ENCODE data around the gene PDZD4.

PDZD4 gene

GRCh38 chrX:153772316-153773217 is 57.8 kb downstream of the PDZD4 start:
- no peak for DNase-seq (ENCODE audit: low read depth)

GRCh38 chrX:153771415-153772315 is 58.7 kb downstream of the PDZD4 start:
- no peak for DNase-seq (ENCODE audit: low read depth)

- no peak for DNase-seq (ENCODE audit: low read depth)
These were observed 59.5 kb downstream of the PDZD4 start for GRCh38 chrX:153770601-153771414.

GRCh38 chrX:153769865-153770600 is 60.3 kb downstream of the PDZD4 start:
- no peak for DNase-seq (ENCODE audit: low read depth)

- DNase-seq (ENCODE audit: low read depth): no peak
These were observed 61.0 kb downstream of the PDZD4 start for GRCh38 chrX:153769158-153769864.

GRCh38 chrX:153768311-153769157 is 61.8 kb downstream of the PDZD4 start:
- no peak for DNase-seq (ENCODE audit: low read depth)

- DNase-seq (ENCODE audit: low read depth): no peak
These were observed 62.7 kb downstream of the PDZD4 start for GRCh38 chrX:153767674-153768055.

- no peak for DNase-seq (ENCODE audit: low read depth)
These were observed 63.3 kb downstream of the PDZD4 start for GRCh38 chrX:153766871-153767673.

GRCh38 chrX:153766098-153766817 is 64.1 kb downstream of the PDZD4 start:
- DNase-seq (ENCODE audit: low read depth): peak; percentile 31

- no peak for DNase-seq (ENCODE audit: low read depth)
These were observed 64.9 kb downstream of the PDZD4 start for GRCh38 chrX:153765138-153766079.

- DNase-seq (ENCODE audit: low read depth): no peak
These were observed 65.6 kb downstream of the PDZD4 start for GRCh38 chrX:153764786-153765137.

- peak; percentile 41 for DNase-seq (ENCODE audit: low read depth)
These were observed 66.2 kb downstream of the PDZD4 start, which contains the start of gene PLXNB3 for GRCh38 chrX:153763989-153764755. Gene PLXNB3 (plus strand): TSS chrX:153764249. CDS start chrX:153765536, 1,287 bp downstream.

GRCh38 chrX:153763298-153763932 is 66.9 kb downstream of the PDZD4 start:
- DNase-seq (ENCODE audit: low read depth): no peak

- no peak for DNase-seq (ENCODE audit: low read depth)
These were observed 67.6 kb downstream of the PDZD4 start for GRCh38 chrX:153762626-153763173.

- DNase-seq (ENCODE audit: low read depth): no peak
These were observed 68.5 kb downstream of the PDZD4 start for GRCh38 chrX:153761863-153762262.
